A673 (cell line): Measurements from ENCODE around the gene MRPL40.

Source experiments
- CTCF ChIP-seq: fragments of 300-800, 200-600 bp; sonication (generic); conservative IDR thresholded peaks from 2 replicates; pipeline ENCODE4 v1.5.1; 2017; ENCODE audit warnings: low read depth, mild to moderate bottlenecking, antibody characterized with exemption, low read length, moderate library complexity, mixed read lengths
- EZH2 ChIP-seq: fragments of 200-600 bp; sonication (generic); IDR thresholded peaks from 2 replicates; pipeline ENCODE4 v1.6.1; 2017; ENCODE audit warnings: borderline replicate concordance, low read depth, mild to moderate bottlenecking, mixed read lengths, antibody characterized with exemption, low read length; ENCODE audit not compliant: poor library complexity, severe bottlenecking

- no peak for TF ChIP-seq CTCF
- no peak for TF ChIP-seq EZH2
Measured at GRCh38 chr22:19472233-19472632, 39.9 kb downstream of the MRPL40 start.
